ENCODE measurements around the gene TULP3. TPM values are rescaled to one million over a fixed set of nuclear protein-coding genes. Genes with fewer than 3 reads are reported as not detected.

The TULP3 gene
- total and polyA plus RNA-seq, 2 of the 8 experiments (the other 6 are each of a cell fraction or from before 2014, with no cell fraction given): 18.4 to 21.2 TPM

DNA sequence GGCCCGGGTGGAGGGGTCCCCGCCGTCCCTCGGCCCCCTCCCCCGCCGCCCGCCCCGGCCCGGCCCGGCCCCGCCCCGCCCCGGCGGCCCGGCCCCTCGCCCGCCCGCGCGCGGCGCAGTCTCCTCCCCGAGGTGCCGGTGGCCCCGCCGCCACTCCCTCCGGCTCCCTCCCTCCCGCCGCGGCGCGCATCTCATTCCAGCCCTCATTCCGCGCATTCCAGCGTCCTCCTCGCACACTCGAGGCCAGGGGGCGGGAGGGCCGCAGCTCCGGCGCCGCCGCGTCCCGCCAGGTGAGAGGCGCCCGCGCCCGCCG is 68.5 kb downstream of the TULP3 start, which contains the start of gene TEAD4:
Gene TEAD4 (plus strand): TSS at position 206 of the 313 bp plus-strand sequence.
- peak in 1 of 2 experiments; percentile 87 for DNase-seq (ENCODE audit: low read depth in 1 of 2, low spot score in 2 of 2)
- Histone ChIP-seq H3K4me3 (ENCODE audit: extremely low read depth in 1 of 4, insufficient read depth in 2 of 4, low read depth in 3 of 4, low read length in 4 of 4) (peak within 1 kb of the TSS; percentile 62 to 87 (median 72)), H2AFZ (ENCODE audit: low read length) (peak within 1 kb of the TSS; percentile 96; the same call in 1 of the 2 replicates), H3K79me1 (ENCODE audit: low read depth, low read length) (peaks cover 5% of the 10 kb centered on the region; the same call in 1 of the 2 replicates), H2BK120ac (replicated peaks; ENCODE audit: low read depth, low read length) (peak within 1 kb of the TSS; percentile 81), H2BK12ac (ENCODE audit: low read depth, low read length) (peak within 1 kb of the TSS; percentile 92), H3K23ac (ENCODE audit: insufficient read length) (no peak within 1 kb of the TSS), H3K27me3 (replicated peaks in 1 of 4; ENCODE audit: control insufficient read depth in 3 of 4, extremely low read depth in 1 of 4, insufficient read depth in 3 of 4, low read length in 3 of 4) (peaks cover 0 to 6% (median 3%) of the 10 kb centered on the region in 4 experiments; a peak in 4 of 7 replicates), H3K4me2 (ENCODE audit: insufficient read depth in 1 of 2, low read depth in 2 of 2, low read length in 2 of 2) (peak within 1 kb of the TSS; percentile 97 to 99), H3K27ac (ENCODE audit: low read depth, low read length) (peak within 1 kb of the TSS; percentile 82; the same call in 1 of the 2 replicates), H3K23me2 (ENCODE audit: low read depth, low read length) (peaks cover 26% of the 10 kb centered on the region), H3K56ac (replicated peaks; ENCODE audit: insufficient read length, low read depth, low read length) (peak within 1 kb of the TSS; percentile 78), H4K20me1 (replicated peaks in 1 of 2; ENCODE audit: control insufficient read depth in 1 of 2, insufficient read depth in 2 of 2, low read length in 2 of 2) (peaks cover 3 to 11% of the 10 kb centered on the region in 2 experiments), H2BK5ac (ENCODE audit: low read depth, low read length) (peak within 1 kb of the TSS; percentile 97), H3K9ac (replicated peaks in 1 of 4; ENCODE audit: extremely low read depth in 1 of 4, low read depth in 3 of 4, low read length in 3 of 4) (peak within 1 kb of the TSS; percentile 73 to 95 (median 88)), H3K18ac (ENCODE audit: extremely low read depth, low read length) (peak within 1 kb of the TSS; percentile 97), H2BK20ac (ENCODE audit: low read length) (0 out of 2 replicates have a peak within 1 kb of the TSS, but pooled peaks have one; percentile 1), H3K36me3 (ENCODE audit: control insufficient read depth in 2 of 4, insufficient read depth in 4 of 4, low read length in 3 of 4) (no peaks in the 10 kb centered on the region), H3K9me3 (ENCODE audit: insufficient read depth in 2 of 2, low read depth in 1 of 2, low read length in 1 of 2) (no peaks in the 10 kb centered on the region), H3K79me2 (ENCODE audit: control insufficient read depth in 1 of 2, insufficient read depth in 2 of 2, low read length in 2 of 2) (peaks cover 10 to 43% of the 10 kb centered on the region in 2 experiments; a peak in 3 of 4 replicates), H2BK15ac (ENCODE audit: low read length) (peak within 1 kb of the TSS; percentile 75; the same call in 1 of the 2 replicates), H4K8ac (ENCODE audit: extremely low read depth, insufficient read depth, low read length) (peak within 1 kb of the TSS; percentile 88), H3K4ac (replicated peaks; ENCODE audit: insufficient read length, low read depth, low read length) (peak within 1 kb of the TSS; percentile 87), H4K5ac (ENCODE audit: insufficient read length, low read depth, low read length) (peak within 1 kb of the TSS; percentile 85), H3K14ac (ENCODE audit: insufficient read length) (no peak within 1 kb of the TSS), H3K4me1 (replicated peaks in 1 of 4; ENCODE audit: control insufficient read depth in 3 of 4, insufficient read depth in 4 of 4, low read length in 3 of 4) (peaks cover 11 to 35% (median 19%) of the 10 kb centered on the region in 4 experiments), H4K91ac (replicated peaks; ENCODE audit: insufficient read length, low read length) (peak within 1 kb of the TSS; percentile 97), H2AK5ac (ENCODE audit: low read depth, low read length) (peak within 1 kb of the TSS; percentile 55; the same call in 1 of the 2 replicates)
- POLR2A ChIA-PET (ENCODE audit: partially characterized antibody): interaction anchor here (0.9 to 2.1 kb wide), 13 partner anchors 10 to 147 kb away, joined by 3 to 8 read pairs (median 4); partner anchors contain the start of gene ITFG2
- FAIRE-seq: no peak
- WGBS, 2 experiments (ENCODE audit: extremely low coverage in 1 of 2, insufficient coverage in 1 of 2, insufficient read length in 1 of 2, insufficient replicate concordance in 2 of 2, low coverage in 1 of 2, low lambda C conversion rate in 2 of 2, missing lambda C conversion rate in 1 of 2): 0% methylated on average over 1 of the region's 50 CpGs; no CpG with 5 or more reads in 1 of the 2 experiments
- CTCF ChIA-PET (ENCODE audit: partially characterized antibody): interaction anchor here (0.9 to 3.0 kb wide), 4 partner anchors 9 to 74 kb away, joined by 4 to 13 read pairs (median 6); no protein-coding TSS in a partner anchor
- TF ChIP-seq CBX5 (IDR thresholded peaks at IDR 0.05; ENCODE audit: low read depth, low read length): no peak
- peak in 1 of 2 experiments; percentile 13 for TF ChIP-seq BCL11A (IDR thresholded peaks at IDR 0.05; ENCODE audit: low read depth in 2 of 2, low read length in 2 of 2)
